Endothelial cell of umbilical vein (primary cell): ENCODE measurements around the gene KHSRP. TPM values are rescaled to one million over a fixed set of nuclear protein-coding genes. Genes with fewer than 3 reads are reported as not detected.

Experiments
- BruUV-seq: library from RNA; stranded (reverse); fragments of 400-500 nt; replicated peaks from 2 replicates; lab custom pipeline; 2021; lab: Mats Ljungman, UMichigan
- CTCF ChIA-PET: fragments of 300-600, 350-600 bp; sonication (Branson Sonifier 250); formaldehyde crosslinking; loops from one replicate; lab custom pipeline; 2021; ENCODE audit warnings: antibody characterized with exemption, inconsistent platforms; lab: Charles Lee
- POLR2A ChIA-PET: fragments of 300-600, 350-600 bp; sonication (Branson Sonifier 250); formaldehyde crosslinking; loops from one replicate; lab custom pipeline; 2021; ENCODE audit warnings: antibody characterized with exemption, inconsistent platforms; lab: Charles Lee
- DNase-seq: peaks from one replicate; pipeline ENCODE4 v3.0.0-alpha.2; 2011; ENCODE audit warnings: low read depth, low spot score
- FAIRE-seq: peaks from 2 replicates; lab custom pipeline; 2011; peaks lifted over from hg19 to GRCh38; lab: Jason Lieb, UNC
- H2AFZ ChIP-seq: 2 replicates; pipeline ENCODE4 v1.6.0; 2012; ENCODE audit warnings: low read depth, low read length, control low read depth, inconsistent platforms
- H3K27ac ChIP-seq: 2 replicates; pipeline ENCODE4 v1.5.1; 2011; ENCODE audit warnings: low read depth, mild to moderate bottlenecking, control low read depth, low read length, moderate library complexity; ENCODE audit not compliant: insufficient read depth
- H3K27me3 ChIP-seq, 2 experiments: 2 replicates each; pipeline versions ENCODE4 v1.6.0 to v1.6.1; 2011; ENCODE audit warnings: low read length in 2 of 2, mixed read lengths in 1 of 2; ENCODE audit not compliant: control insufficient read depth in 2 of 2, insufficient read depth in 2 of 2
- H3K36me3 ChIP-seq, 2 experiments: 2 replicates in 1 of 2; 3 replicates in 1 of 2; pipeline ENCODE4 v1.5.1; 2011; ENCODE audit warnings: low read length in 2 of 2, mild to moderate bottlenecking in 1 of 2, moderate library complexity in 1 of 2; ENCODE audit not compliant: control insufficient read depth in 2 of 2, insufficient read depth in 2 of 2; ENCODE audit errors: extremely low read depth in 1 of 2
- H3K4me1 ChIP-seq: 3 replicates; pipeline ENCODE4 v1.5.1; 2011; ENCODE audit warnings: mild to moderate bottlenecking, low read length; ENCODE audit not compliant: control insufficient read depth, insufficient read depth; ENCODE audit errors: extremely low read depth
- H3K4me2 ChIP-seq: 2 replicates; pipeline ENCODE4 v1.6.1; 2011; ENCODE audit warnings: low read length, control low read depth, mixed read lengths; ENCODE audit not compliant: insufficient read depth
- H3K4me3 ChIP-seq, 3 experiments: fragments of 200-600 bp in 1 of 3; sonication (generic), shearing (Covaris generic) in 1 of 3; replicated peaks in 1 of 3; 2 replicates each; pipeline ENCODE4 v1.5.1; 2011 to 2016; ENCODE audit warnings: control low read depth in 3 of 3, low read length in 3 of 3, mild to moderate bottlenecking in 2 of 3, inconsistent platforms in 1 of 3, low read depth in 1 of 3, moderate library complexity in 1 of 3; ENCODE audit not compliant: insufficient read depth in 1 of 3
- H3K79me2 ChIP-seq: 2 replicates; pipeline ENCODE4 v1.6.0; 2012; ENCODE audit warnings: low read length, inconsistent platforms; ENCODE audit not compliant: control insufficient read depth, insufficient read depth
- H3K9ac ChIP-seq: replicated peaks from 2 replicates; pipeline ENCODE3; 2011; ENCODE audit warnings: low read length, control low read depth; ENCODE audit not compliant: insufficient read depth; ENCODE audit errors: extremely low read depth
- H3K9me1 ChIP-seq: replicated peaks from 3 replicates; pipeline ENCODE4 v1.6.0; 2011; ENCODE audit warnings: mild to moderate bottlenecking, low read length; ENCODE audit not compliant: control insufficient read depth, insufficient read depth; ENCODE audit errors: extremely low read depth
- H3K9me3 ChIP-seq: replicated peaks from 2 replicates; pipeline ENCODE4 v1.5.1; 2012; ENCODE audit warnings: low read length, inconsistent platforms; ENCODE audit not compliant: control insufficient read depth, insufficient read depth
- H4K20me1 ChIP-seq: replicated peaks from 2 replicates; pipeline ENCODE3; 2011; ENCODE audit warnings: mild to moderate bottlenecking, low read length; ENCODE audit not compliant: control insufficient read depth, insufficient read depth; ENCODE audit errors: extremely low read depth
- CTCF ChIP-seq, 2 donors: IDR thresholded peaks; 1 replicate in 1 of 2; 2 replicates in 1 of 2; pipeline ENCODE4 v1.5.1; 2011; ENCODE audit warnings: low read length in 2 of 2, mild to moderate bottlenecking in 2 of 2, moderate library complexity in 2 of 2, control low read depth in 1 of 2, inconsistent platforms in 1 of 2, low read depth in 1 of 2; ENCODE audit not compliant: insufficient read depth in 1 of 2; ENCODE audit errors: extremely low read depth in 1 of 2
- EZH2 ChIP-seq: IDR thresholded peaks from 2 replicates; pipeline ENCODE4 v1.6.1; 2012; ENCODE audit warnings: borderline replicate concordance, low read depth, mild to moderate bottlenecking, moderate library complexity, low read length, inconsistent platforms; ENCODE audit not compliant: severe bottlenecking
- FOS ChIP-seq: IDR thresholded peaks from 2 replicates; pipeline ENCODE4 v1.6.1; 2011; ENCODE audit warnings: mild to moderate bottlenecking, low read length, moderate library complexity, borderline replicate concordance; ENCODE audit not compliant: insufficient read depth
- GATA2 ChIP-seq: IDR thresholded peaks from 2 replicates; pipeline ENCODE4 v1.7.0; 2011; ENCODE audit warnings: low read depth, mild to moderate bottlenecking, moderate library complexity, mixed read lengths, low read length; ENCODE audit not compliant: insufficient read length, insufficient read depth
- JUN ChIP-seq: IDR thresholded peaks from 2 replicates; pipeline ENCODE4 v1.6.1; 2011; ENCODE audit warnings: borderline replicate concordance, low read depth; ENCODE audit not compliant: insufficient read length, insufficient read depth
- MAX ChIP-seq: IDR thresholded peaks from 2 replicates; pipeline ENCODE4 v1.6.1; 2011; ENCODE audit not compliant: insufficient read depth, insufficient read length
- MYC ChIP-seq: IDR thresholded peaks from one replicate; pipeline ENCODE4 v1.6.1; 2011; ENCODE audit warnings: mild to moderate bottlenecking, low read depth, low read length
- POLR2A ChIP-seq: IDR thresholded peaks from 2 replicates; pipeline ENCODE4 v1.6.1; 2012; ENCODE audit warnings: low read depth, mild to moderate bottlenecking, control low read depth, low read length
- POLR2AphosphoS5 ChIP-seq: IDR thresholded peaks from 2 replicates; pipeline ENCODE4 v1.6.1; 2012; ENCODE audit warnings: low read depth, mild to moderate bottlenecking, control low read depth, low read length, moderate library complexity; ENCODE audit not compliant: insufficient read depth
- dilution Hi-C: fragments of 300-500 bp; cut with MboI; formaldehyde crosslinking; loops from one replicate; pipeline ENCODE4 v1.15.0; 2019; ENCODE audit warnings: low sequenced_read_pairs; ENCODE audit not compliant: extremely low pct_ligation_motif_present
- intact Hi-C: fragments of 100-400 bp; cut with micrococcal nuclease; formaldehyde crosslinking; loops from one replicate; pipeline ENCODE4 v1.10.0; 2022
- polyA plus RNA-seq, 4 experiments: library from polyadenylated mRNA; depleted of rRNA in 3 of 4; stranded (reverse) in 3 of 4; unstranded in 1 of 4; fragments of >200 nt; gene quantifications; 2 replicates each; pipeline versions ENCODE4 v1.2.1 to v1.2.3, GENCODE V29; 2011 to 2012; ENCODE audit warnings: missing spikeins in 1 of 4
- total RNA-seq: library from RNA; stranded (reverse); gene quantifications from 2 replicates; pipeline ENCODE4 v1.2.3, GENCODE V29; 2021

Gene KHSRP
- total and polyA plus RNA-seq, 2 donors (not counting 3 experiments of a cell fraction or from before 2014, with no cell fraction given) = 98.3 to 372 TPM

- Histone ChIP-seq H3K9me3 (no peaks in the 10 kb centered on the region), H3K4me3 (no peak overlapping the region), H4K20me1 (no peaks in the 10 kb centered on the region), H3K79me2 (peaks cover 15% of the 10 kb centered on the region), H3K4me2 (no peak overlapping the region), H3K9me1 (no peaks in the 10 kb centered on the region), H3K4me1 (peaks cover 7% of the 10 kb centered on the region), H3K9ac (no peak overlapping the region), H3K27ac (no peak overlapping the region), H3K36me3 (no peaks in the 10 kb centered on the region), H2AFZ (no peak overlapping the region), H3K27me3 (no peaks in the 10 kb centered on the region)
- TF ChIP-seq MYC (no peak), MAX (no peak), JUN (no peak), FOS (no peak), GATA2 (no peak), CTCF (IDR thresholded peaks at IDR 0.05; ENCODE audit: extremely low read depth in 1 of 2, insufficient read depth in 1 of 2, low read depth in 1 of 2, low read length in 2 of 2) (no peak), POLR2A (no peak), POLR2AphosphoS5 (no peak), EZH2 (no peak)
- DNase-seq = no peak
- no TSS peak for BruUV-seq
- dilution Hi-C loops = no loop called here
- CTCF ChIA-PET = interaction anchor here (1.2 kb wide), 1 partner anchor 14 kb away, joined by 3 read pairs; no protein-coding TSS in a partner anchor
- no peak for FAIRE-seq
- intact Hi-C loops = no loop called here
- POLR2A ChIA-PET = no interaction called here
Observed at GRCh38 chr19:6396305-6396704, 28.3 kb downstream of the KHSRP start.
